SK-N-SH (cell line): ENCODE results near the gene COLQ. TPM values are rescaled to one million over a fixed set of nuclear protein-coding genes. Genes with fewer than 3 reads are reported as not detected.

ENCODE experiments used
- CTCF ChIA-PET: fragments of 300-600, 350-600 bp; formaldehyde crosslinking; extraction: SDS; loops from one replicate; lab custom pipeline; 2021; lab: Yijun Ruan, JAX
- POLR2A ChIA-PET: fragments of 350-600 bp; sonication (Branson Sonifier 250); formaldehyde crosslinking; extraction: SDS; loops from one replicate; lab custom pipeline; 2020; ENCODE audit warnings: antibody characterized with exemption, inconsistent platforms; lab: Yijun Ruan, JAX
- DNase-seq: peaks from one replicate; pipeline ENCODE4 v3.0.0; 2012
- H2AFZ ChIP-seq: fragments of 200-600 bp; sonication (generic); 2 replicates; pipeline ENCODE4 v1.8.1; 2016; ENCODE audit warnings: antibody characterized with exemption, mild to moderate bottlenecking, low read depth
- H3F3A ChIP-seq: fragments of 200-600 bp; sonication (generic); replicated peaks from 2 replicates; pipeline ENCODE3; 2016; ENCODE audit warnings: antibody characterized with exemption, mild to moderate bottlenecking; ENCODE audit not compliant: insufficient read depth
- H3K27ac ChIP-seq, 2 experiments: fragments of 200-500 bp in 1 of 2; fragments of 200-600 bp in 1 of 2; sonication (Bioruptor generic) in 1 of 2; sonication (generic), shearing (Covaris generic) in 1 of 2; 2 replicates each; pipeline versions ENCODE4 v1.5.1 to v1.6.1; 2014 to 2016; ENCODE audit warnings: low read depth in 2 of 2, inconsistent platforms in 1 of 2, low read length in 1 of 2, mild to moderate bottlenecking in 1 of 2, mixed read lengths in 1 of 2
- H3K27me3 ChIP-seq: fragments of 200-600 bp; sonication (generic), shearing (Covaris generic); 2 replicates; pipeline ENCODE4 v1.6.1; 2016; ENCODE audit warnings: mixed run types; ENCODE audit not compliant: insufficient read depth
- H3K36me3 ChIP-seq, 2 experiments: fragments of 200-500 bp in 1 of 2; fragments of 200-600 bp in 1 of 2; sonication (Bioruptor generic) in 1 of 2; sonication (generic) in 1 of 2; replicated peaks in 1 of 2; 2 replicates each; pipeline versions ENCODE3 to v1.5.1; 2014 to 2016; ENCODE audit warnings: low read length in 1 of 2, mild to moderate bottlenecking in 1 of 2; ENCODE audit not compliant: insufficient read depth in 2 of 2, control insufficient read depth in 1 of 2
- H3K4me1 ChIP-seq, 2 experiments: fragments of 200-500 bp in 1 of 2; fragments of 200-600 bp in 1 of 2; sonication (Bioruptor generic) in 1 of 2; sonication (generic), shearing (Covaris generic) in 1 of 2; 2 replicates each; pipeline versions ENCODE4 v1.5.1 to v1.6.1; 2014 to 2016; ENCODE audit warnings: low read depth in 1 of 2, low read length in 1 of 2, mixed run types in 1 of 2; ENCODE audit not compliant: insufficient read depth in 2 of 2, control insufficient read depth in 1 of 2
- H3K4me2 ChIP-seq: fragments of 200-600 bp; sonication (generic), shearing (Covaris generic); 2 replicates; pipeline ENCODE4 v1.6.1; 2017; ENCODE audit warnings: mixed run types
- H3K4me3 ChIP-seq, 2 experiments: fragments of 200-500 bp in 1 of 2; fragments of 200-600 bp in 1 of 2; sonication (Bioruptor generic) in 1 of 2; sonication (generic), shearing (Covaris generic) in 1 of 2; 2 replicates each; pipeline versions ENCODE4 v1.5.1 to v1.8.1; 2014 to 2016; ENCODE audit warnings: low read depth in 2 of 2, inconsistent platforms in 1 of 2, low read length in 1 of 2, mild to moderate bottlenecking in 1 of 2, mixed read lengths in 1 of 2, moderate library complexity in 1 of 2
- H3K79me2 ChIP-seq: fragments of 200-600 bp; sonication (generic); 2 replicates; pipeline ENCODE4 v1.8.1; 2017; ENCODE audit warnings: mild to moderate bottlenecking; ENCODE audit not compliant: insufficient read depth
- H3K9ac ChIP-seq: fragments of 200-600 bp; sonication (generic); 2 replicates; pipeline ENCODE4 v1.6.1; 2017; ENCODE audit warnings: mixed run types
- H3K9me2 ChIP-seq: fragments of 200-600 bp; sonication (generic); 2 replicates; pipeline ENCODE4 v1.6.1; 2017; ENCODE audit warnings: mixed run types
- H3K9me3 ChIP-seq: fragments of 200-600 bp; sonication (generic); 2 replicates; pipeline ENCODE4 v1.6.1; 2017; ENCODE audit warnings: mixed run types, mild to moderate bottlenecking, moderate library complexity
- H4K20me1 ChIP-seq: fragments of 200-600 bp; sonication (generic); 2 replicates; pipeline ENCODE4 v1.6.1; 2017; ENCODE audit warnings: mild to moderate bottlenecking, mixed run types; ENCODE audit not compliant: insufficient read depth
- CHD2 ChIP-seq: fragments of 150-350 bp; IDR thresholded peaks from 2 replicates; pipeline ENCODE4 v1.6.1; 2018; ENCODE audit warnings: low read length; ENCODE audit not compliant: partially characterized antibody
- FOXJ3 ChIP-seq: sonication (generic); formaldehyde crosslinking; IDR thresholded peaks from 2 replicates; pipeline ENCODE4 v1.5.1; 2020; ENCODE audit warnings: mild to moderate bottlenecking, missing genetic modification reagents
- FOXM1 ChIP-seq: IDR thresholded peaks from 2 replicates; pipeline ENCODE4 v1.4.0; 2012; ENCODE audit warnings: low read depth, mild to moderate bottlenecking
- GATA2 ChIP-seq: sonication (generic); formaldehyde crosslinking; IDR thresholded peaks from 2 replicates; pipeline ENCODE4 v1.5.0; 2020; ENCODE audit warnings: mild to moderate bottlenecking, missing genetic modification reagents
- JUND ChIP-seq: IDR thresholded peaks from 2 replicates; pipeline ENCODE4 v1.4.0; 2012
- MEF2A ChIP-seq: IDR thresholded peaks from 2 replicates; pipeline ENCODE4 v1.4.0; 2012; ENCODE audit warnings: low read depth, borderline replicate concordance
- NFIC ChIP-seq: IDR thresholded peaks from 2 replicates; pipeline ENCODE4 v1.4.0; 2012; ENCODE audit warnings: borderline replicate concordance
- NRF1 ChIP-seq: IDR thresholded peaks from 2 replicates; pipeline ENCODE4 v1.6.1; 2012; ENCODE audit warnings: low read depth, mild to moderate bottlenecking, low read length
- RCOR1 ChIP-seq: fragments of 150-350 bp; IDR thresholded peaks from 2 replicates; pipeline ENCODE4 v1.6.1; 2017; ENCODE audit warnings: antibody characterized with exemption, low read length
- REST ChIP-seq: IDR thresholded peaks from 2 replicates; pipeline ENCODE4 v1.6.1; 2012; ENCODE audit warnings: mild to moderate bottlenecking, low read depth, low read length, moderate library complexity
- SIN3A ChIP-seq: IDR thresholded peaks from 2 replicates; pipeline ENCODE4 v1.6.1; 2012; ENCODE audit warnings: low read depth, mild to moderate bottlenecking, low read length, moderate library complexity, borderline replicate concordance
- USF2 ChIP-seq: fragments of 150-350 bp; IDR thresholded peaks from 2 replicates; pipeline ENCODE4 v1.6.1; 2017; ENCODE audit warnings: antibody characterized with exemption, low read length, low read depth, borderline replicate concordance
- YY1 ChIP-seq: IDR thresholded peaks from 2 replicates; pipeline ENCODE4 v1.4.0; 2012; ENCODE audit warnings: low read depth, mild to moderate bottlenecking
- WGBS: methylation state at CpG from one replicate; pipeline ENCODE4 v1.1.6; 2017; ENCODE audit warnings: low lambda C conversion rate; 5-methylcytosine and 5-hydroxymethylcytosine counted together
- polyA plus RNA-seq, 3 experiments: library from polyadenylated mRNA; depleted of rRNA; stranded (reverse); fragments of >200 nt; gene quantifications; 2 replicates each; pipeline ENCODE4 v1.2.3, GENCODE V29; 2012

Gene COLQ
- polyA plus RNA-seq, 1 of the 3 experiments (the other 2 are of a cell fraction), result 1.5 TPM

- POLR2A ChIA-PET, result no interaction called here
- Histone ChIP-seq H4K20me1 (peaks cover 13% of the 10 kb centered on the region; the same call in 1 of the 2 replicates), H3K27me3 (no peaks in the 10 kb centered on the region), H3F3A (peaks cover 18% of the 10 kb centered on the region), H3K9me2 (no peaks in the 10 kb centered on the region), H3K27ac (no peak overlapping the region)
- CTCF ChIA-PET, result interaction anchor here (1.1 kb wide), 1 partner anchor 233 kb away, joined by 3 read pairs; no protein-coding TSS in a partner anchor
- TF ChIP-seq NFIC, result no peak
- TF ChIP-seq, all 33 proteins: peak for 0
- H2AFZ ChIP-seq, result no peak overlapping the region
- H3K36me3 ChIP-seq, result peaks cover 72 to 91% of the 10 kb centered on the region in 2 experiments
- no peaks in the 10 kb centered on the region; a peak in 2 of 4 replicates for H3K4me1 ChIP-seq
- WGBS, result 96% methylated on average over 6 of the region's 6 CpGs
- H3K79me2 ChIP-seq, result peaks cover 17% of the 10 kb centered on the region; the same call in 1 of the 2 replicates
- H3K9me3 ChIP-seq, result no peaks in the 10 kb centered on the region
- H3K4me3 ChIP-seq, result no peak overlapping the region
- no peak overlapping the region for H3K4me2 ChIP-seq
- DNase-seq, result no peak
- no peak overlapping the region for H3K9ac ChIP-seq
Observed at GRCh38 chr3:15436246-15436645, 85.3 kb downstream of the COLQ start.

- DNase-seq, result no peak
- H3K9me2 ChIP-seq, result no peaks in the 10 kb centered on the region
- WGBS, result 99% methylated on average over 4 of the region's 4 CpGs
- TF ChIP-seq REST, result peak; percentile 91
- no peak for TF ChIP-seq RCOR1
- H2AFZ ChIP-seq, result no peak overlapping the region
- peaks cover 16% of the 10 kb centered on the region for H3F3A ChIP-seq
- no peaks in the 10 kb centered on the region for H3K9me3 ChIP-seq
- no peak overlapping the region for H3K4me2 ChIP-seq
- no peak overlapping the region for H3K4me3 ChIP-seq
- H3K27ac ChIP-seq, result no peak overlapping the region
- H4K20me1 ChIP-seq, result peaks cover 14% of the 10 kb centered on the region; the same call in 1 of the 2 replicates
- H3K9ac ChIP-seq, result no peak overlapping the region
- peaks cover 79 to 87% of the 10 kb centered on the region in 2 experiments for H3K36me3 ChIP-seq
- ChIA-PET CTCF (interaction anchor here (1.0 to 2.8 kb wide), 4 partner anchors 18 to 122 kb away, joined by 4 to 7 read pairs (median 6); no protein-coding TSS in a partner anchor), POLR2A (no interaction called here)
- H3K27me3 ChIP-seq, result no peaks in the 10 kb centered on the region
- peaks cover 0 to under 1% of the 10 kb centered on the region in 2 experiments; a peak in 2 of 4 replicates for H3K4me1 ChIP-seq
- peaks cover 32% of the 10 kb centered on the region for H3K79me2 ChIP-seq
Observed at GRCh38 chr3:15434756-15435155, 86.8 kb downstream of the COLQ start.

GRCh38 chr3:15433531-15433930 is 88.0 kb downstream of the COLQ start:
- Histone ChIP-seq H3K36me3 (peaks cover 71 to 79% of the 10 kb centered on the region in 2 experiments), H3K27ac (no peak overlapping the region), H2AFZ (no peak overlapping the region), H3K9me3 (no peaks in the 10 kb centered on the region), H3K9me2 (no peaks in the 10 kb centered on the region), H3K27me3 (no peaks in the 10 kb centered on the region), H3K79me2 (peaks cover 44% of the 10 kb centered on the region)
- 100% methylated on average over 1 of the region's 1 CpG for WGBS
- TF ChIP-seq FOXM1 (no peak), YY1 (no peak), CHD2 (no peak), FOXJ3 (CRISPR knock-in tag) (no peak), NRF1 (no peak), USF2 (no peak), JUND (no peak), GATA2 (CRISPR knock-in tag) (no peak), MEF2A (no peak), SIN3A (no peak)
- TF ChIP-seq, all 33 proteins: peak for 0
- ChIA-PET POLR2A (no interaction called here), CTCF (interaction anchor here (1.1 to 2.8 kb wide), 3 partner anchors 19 to 123 kb away, joined by 4 to 7 read pairs (median 7); no protein-coding TSS in a partner anchor)
- Histone ChIP-seq H3K4me2 (no peak overlapping the region), H3K9ac (no peak overlapping the region), H3F3A (peaks cover 8% of the 10 kb centered on the region), H3K4me1 (peaks cover 7 to 8% of the 10 kb centered on the region in 2 experiments; a peak in 2 of 4 replicates), H3K4me3 (no peak overlapping the region), H4K20me1 (peaks cover 26% of the 10 kb centered on the region; the same call in 1 of the 2 replicates)
- no peak for DNase-seq
